H1 (cell line): Measurements from ENCODE around the gene SWI5. TPM values are rescaled to one million over a fixed set of nuclear protein-coding genes. Genes with fewer than 3 reads are reported as not detected.

Experiments used
- CTCF ChIP-seq, 3 experiments: IDR thresholded peaks; 1 replicate in 2 of 3; 2 replicates in 1 of 3; pipeline versions ENCODE4 v1.5.1 to v1.6.1; 2011; ENCODE audit warnings: low read length in 3 of 3, mild to moderate bottlenecking in 3 of 3, inconsistent platforms in 2 of 3, low read depth in 1 of 3, moderate library complexity in 1 of 3; ENCODE audit not compliant: insufficient read depth in 1 of 3; ENCODE audit errors: control extremely low read depth in 1 of 3
- polyA plus RNA-seq, 7 experiments: library from polyadenylated mRNA; depleted of rRNA in 3 of 7; stranded (reverse) in 5 of 7; unstranded in 2 of 7; fragments of >200 nt in 5 of 7; fragments of 200-250 nt in 2 of 7; gene quantifications; 1 replicate in 5 of 7; 2 replicates in 1 of 7; 4 replicates in 1 of 7; pipeline versions ENCODE4 v1.2.1 to v1.2.3, GENCODE V29; 2011 to 2013; ENCODE audit warnings: missing spikeins in 2 of 7, mixed read lengths in 2 of 7
- total RNA-seq: library from RNA; stranded (reverse); fragmentation: NEBNext Ultra II Directional; extraction: Animal tissue kit (Norgen Biotek cat#: 25700); gene quantifications from 2 replicates; pipeline ENCODE4 v1.2.1, GENCODE V29; 2021

SWI5 gene
- total and polyA plus RNA-seq, 2 of the 8 experiments (the other 6 are each of a cell fraction or from before 2014, with no cell fraction given) = 29.0 to 59.5 TPM

DNA sequence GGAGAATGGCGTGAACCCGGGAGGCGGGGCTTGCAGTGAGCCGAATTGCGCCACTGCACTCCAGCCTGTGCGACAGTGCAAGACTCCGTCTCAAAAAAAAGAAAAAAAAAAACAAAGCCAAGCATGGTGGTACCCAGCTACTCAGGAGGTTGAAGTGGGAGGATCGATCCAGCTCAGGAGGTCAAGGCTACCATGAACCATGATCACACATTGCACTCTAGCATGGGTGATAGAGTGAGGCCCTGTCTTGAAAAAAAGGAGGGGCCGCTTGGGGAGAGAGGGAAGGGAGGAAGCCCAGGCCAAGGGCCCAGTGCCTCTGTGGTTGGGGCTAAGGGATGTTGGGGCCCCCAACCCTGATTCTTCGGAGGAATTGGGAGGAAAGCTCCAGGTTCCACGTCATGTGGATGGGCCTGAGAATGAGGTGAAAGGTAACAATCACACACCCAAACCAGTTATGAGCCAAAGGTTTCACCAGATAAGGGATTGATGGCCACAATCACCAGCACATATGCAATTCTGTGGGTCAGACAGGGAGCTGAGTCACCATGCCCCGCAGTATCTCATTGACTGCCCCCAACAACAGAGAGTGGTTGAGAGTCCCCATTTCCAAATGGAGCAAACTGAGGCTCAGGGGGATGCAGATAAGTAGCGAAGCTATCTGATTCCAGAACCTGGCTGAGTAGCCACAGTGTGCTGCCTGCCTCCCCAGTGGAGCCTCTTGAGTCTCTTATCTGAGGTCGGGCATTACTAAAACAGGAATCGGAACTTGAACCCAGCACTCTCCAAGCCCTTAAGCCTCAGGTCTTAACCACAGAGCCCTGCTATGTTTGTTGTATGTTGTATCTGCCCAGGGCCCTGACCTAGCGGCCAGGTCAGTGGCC is 20.5 kb downstream of the SWI5 start (continued):
- no peak for TF ChIP-seq CTCF (IDR thresholded peaks at IDR 0.05; ENCODE audit: control extremely low read depth in 1 of 3, insufficient read depth in 1 of 3, low read depth in 1 of 3, low read length in 3 of 3)
